Keratinocyte (primary cell): ENCODE data around the gene LMO7. TPM values are rescaled to one million over a fixed set of nuclear protein-coding genes. Genes with fewer than 3 reads are reported as not detected.

Experiments used
- DNase-seq: peaks from one replicate; pipeline ENCODE4 v3.0.0-alpha.2; 2011; ENCODE audit warnings: low read depth, missing footprints, low spot score
- FAIRE-seq: peaks from 2 replicates; lab custom pipeline; 2011; peaks lifted over from hg19 to GRCh38; lab: Jason Lieb, UNC
- H2AFZ ChIP-seq: 2 replicates; pipeline ENCODE4 v1.6.0; 2012; ENCODE audit warnings: low read length, control low read depth, inconsistent platforms; ENCODE audit not compliant: control insufficient read depth
- H3K27ac ChIP-seq: 2 replicates; pipeline ENCODE4 v1.5.1; 2011; ENCODE audit warnings: low read length; ENCODE audit not compliant: control insufficient read depth, insufficient read depth
- H3K27me3 ChIP-seq: 3 replicates; pipeline ENCODE4 v1.6.0; 2011; ENCODE audit warnings: low read length; ENCODE audit not compliant: control insufficient read depth, insufficient read depth; ENCODE audit errors: extremely low read depth
- H3K36me3 ChIP-seq, 2 experiments: 2 replicates in 1 of 2; 3 replicates in 1 of 2; pipeline ENCODE4 v1.5.1; 2011; ENCODE audit warnings: low read length in 2 of 2, mild to moderate bottlenecking in 1 of 2; ENCODE audit not compliant: control insufficient read depth in 2 of 2, insufficient read depth in 2 of 2; ENCODE audit errors: extremely low read depth in 1 of 2
- H3K4me1 ChIP-seq: 3 replicates; pipeline ENCODE4 v1.5.1; 2011; ENCODE audit warnings: low read length; ENCODE audit not compliant: control insufficient read depth, insufficient read depth; ENCODE audit errors: extremely low read depth
- H3K4me2 ChIP-seq: 3 replicates; pipeline ENCODE4 v1.6.0; 2011; ENCODE audit warnings: low read depth, low read length; ENCODE audit not compliant: control insufficient read depth, insufficient read depth; ENCODE audit errors: extremely low read depth
- H3K4me3 ChIP-seq, 3 experiments: fragments of 200-600 bp in 1 of 3; sonication (generic) in 1 of 3; 2 replicates in 2 of 3; 3 replicates in 1 of 3; pipeline ENCODE4 v1.5.1; 2011 to 2016; ENCODE audit warnings: low read length in 3 of 3, mild to moderate bottlenecking in 3 of 3, control low read depth in 2 of 3, inconsistent platforms in 1 of 3, low read depth in 1 of 3, mixed read lengths in 1 of 3, mixed run types in 1 of 3, moderate library complexity in 1 of 3; ENCODE audit not compliant: control insufficient read depth in 2 of 3, insufficient read depth in 2 of 3; ENCODE audit errors: extremely low read depth in 1 of 3
- H3K79me2 ChIP-seq: 2 replicates; pipeline ENCODE4 v1.6.0; 2012; ENCODE audit warnings: low read length; ENCODE audit not compliant: control insufficient read depth, insufficient read depth
- H3K9ac ChIP-seq: 3 replicates; pipeline ENCODE4 v1.6.0; 2011; ENCODE audit warnings: low read length; ENCODE audit not compliant: control insufficient read depth, insufficient read depth; ENCODE audit errors: extremely low read depth
- H3K9me1 ChIP-seq: 3 replicates; pipeline ENCODE4 v1.6.0; 2011; ENCODE audit warnings: low read length; ENCODE audit not compliant: control insufficient read depth, insufficient read depth; ENCODE audit errors: extremely low read depth
- H3K9me3 ChIP-seq: 2 replicates; pipeline ENCODE4 v1.5.1; 2012; ENCODE audit warnings: low read depth, low read length; ENCODE audit not compliant: control insufficient read depth
- H4K20me1 ChIP-seq: 3 replicates; pipeline ENCODE4 v1.6.0; 2011; ENCODE audit warnings: low read length; ENCODE audit not compliant: control insufficient read depth, insufficient read depth; ENCODE audit errors: extremely low read depth
- EZH2 ChIP-seq: IDR thresholded peaks from one replicate; pipeline ENCODE4 v1.6.1; 2012; ENCODE audit warnings: inconsistent platforms, mild to moderate bottlenecking, low read length, moderate library complexity
- dilution Hi-C: fragments of 300-500 bp; cut with MboI; formaldehyde crosslinking; loops from one replicate; pipeline ENCODE4 v1.7.0; 2020; ENCODE audit warnings: low sequenced_read_pairs; ENCODE audit not compliant: extremely low pct_ligation_motif_present
- polyA plus RNA-seq, 5 experiments: library from polyadenylated mRNA; depleted of rRNA in 3 of 5; stranded (reverse) in 3 of 5; stranded (forward) in 1 of 5; unstranded in 1 of 5; fragments of >200 nt; gene quantifications; 1 replicate in 1 of 5; 2 replicates in 3 of 5; 3 replicates in 1 of 5; pipeline versions ENCODE4 v1.2.1 to v1.2.3, GENCODE V29; 2011 to 2012; ENCODE audit warnings: missing spikeins in 2 of 5, low read depth in 1 of 5, low replicate concordance in 1 of 5
- TF ChIP-seq, protein P1 (sequence below), 3 experiments: IDR thresholded peaks in 1 of 3; conservative IDR thresholded peaks in 1 of 3; optimal IDR thresholded peaks in 1 of 3; 2 replicates in 2 of 3; 3 replicates in 1 of 3; pipeline versions ENCODE3 to v1.5.1; 2011; ENCODE audit warnings: low read length in 3 of 3, mild to moderate bottlenecking in 3 of 3, moderate library complexity in 2 of 3, control low read depth in 1 of 3, inconsistent platforms in 1 of 3; ENCODE audit not compliant: insufficient read depth in 2 of 3; ENCODE audit errors: extremely low read depth in 1 of 3

LMO7 gene
- polyA plus RNA-seq, 1 donor (not counting 4 experiments of a cell fraction or from before 2014, with no cell fraction given), result 8.9 TPM

DNA sequence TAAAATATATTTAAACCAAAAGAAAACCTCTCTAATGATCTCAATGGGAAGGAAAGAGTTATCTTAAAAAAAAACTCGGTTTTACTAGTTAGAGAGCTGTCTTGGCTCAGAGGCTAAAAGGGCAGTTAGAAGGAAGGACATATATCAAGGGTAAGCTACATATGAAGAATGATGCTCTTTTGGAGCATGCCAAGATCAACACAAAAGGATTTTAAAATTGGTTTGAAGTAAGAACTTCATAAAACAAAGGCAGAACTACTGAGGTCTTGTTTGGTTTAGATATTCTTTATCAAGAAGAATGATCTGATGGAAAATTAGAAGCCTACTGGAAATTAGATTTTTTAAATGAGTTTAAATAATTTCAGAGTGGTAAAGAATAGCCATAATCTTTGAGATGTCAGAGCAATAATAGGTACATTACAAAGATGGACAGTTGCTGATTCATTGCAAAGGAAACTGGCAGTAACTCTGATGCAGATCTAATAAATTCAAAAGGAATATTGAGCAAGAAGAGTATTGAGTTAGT is 39.4 kb upstream of the LMO7 start:
- Histone ChIP-seq H3K79me2 (no peaks in the 10 kb centered on the region), H3K36me3 (peaks cover 0 to 2% of the 10 kb centered on the region in 2 experiments), H3K9me3 (no peaks in the 10 kb centered on the region), H3K9ac (no peak overlapping the region), H3K27ac (no peak overlapping the region), H2AFZ (no peak overlapping the region), H3K4me1 (no peaks in the 10 kb centered on the region), H3K4me2 (no peak overlapping the region), H3K4me3 (no peak overlapping the region), H3K27me3 (no peaks in the 10 kb centered on the region), H3K9me1 (no peaks in the 10 kb centered on the region), H4K20me1 (no peaks in the 10 kb centered on the region)
- TF ChIP-seq, protein P1, sequence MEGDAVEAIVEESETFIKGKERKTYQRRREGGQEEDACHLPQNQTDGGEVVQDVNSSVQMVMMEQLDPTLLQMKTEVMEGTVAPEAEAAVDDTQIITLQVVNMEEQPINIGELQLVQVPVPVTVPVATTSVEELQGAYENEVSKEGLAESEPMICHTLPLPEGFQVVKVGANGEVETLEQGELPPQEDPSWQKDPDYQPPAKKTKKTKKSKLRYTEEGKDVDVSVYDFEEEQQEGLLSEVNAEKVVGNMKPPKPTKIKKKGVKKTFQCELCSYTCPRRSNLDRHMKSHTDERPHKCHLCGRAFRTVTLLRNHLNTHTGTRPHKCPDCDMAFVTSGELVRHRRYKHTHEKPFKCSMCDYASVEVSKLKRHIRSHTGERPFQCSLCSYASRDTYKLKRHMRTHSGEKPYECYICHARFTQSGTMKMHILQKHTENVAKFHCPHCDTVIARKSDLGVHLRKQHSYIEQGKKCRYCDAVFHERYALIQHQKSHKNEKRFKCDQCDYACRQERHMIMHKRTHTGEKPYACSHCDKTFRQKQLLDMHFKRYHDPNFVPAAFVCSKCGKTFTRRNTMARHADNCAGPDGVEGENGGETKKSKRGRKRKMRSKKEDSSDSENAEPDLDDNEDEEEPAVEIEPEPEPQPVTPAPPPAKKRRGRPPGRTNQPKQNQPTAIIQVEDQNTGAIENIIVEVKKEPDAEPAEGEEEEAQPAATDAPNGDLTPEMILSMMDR (optimal IDR thresholded peaks at IDR 0.05 in 1 of 3, IDR thresholded peaks at IDR 0.05 in 1 of 3, conservative IDR thresholded peaks at IDR 0.05 in 1 of 3; ENCODE audit: extremely low read depth in 1 of 3, insufficient read depth in 2 of 3, low read length in 3 of 3), result no peak
- no peak for TF ChIP-seq EZH2
- dilution Hi-C loops, result no loop called here
- FAIRE-seq, result no peak
- no peak for DNase-seq

DNA sequence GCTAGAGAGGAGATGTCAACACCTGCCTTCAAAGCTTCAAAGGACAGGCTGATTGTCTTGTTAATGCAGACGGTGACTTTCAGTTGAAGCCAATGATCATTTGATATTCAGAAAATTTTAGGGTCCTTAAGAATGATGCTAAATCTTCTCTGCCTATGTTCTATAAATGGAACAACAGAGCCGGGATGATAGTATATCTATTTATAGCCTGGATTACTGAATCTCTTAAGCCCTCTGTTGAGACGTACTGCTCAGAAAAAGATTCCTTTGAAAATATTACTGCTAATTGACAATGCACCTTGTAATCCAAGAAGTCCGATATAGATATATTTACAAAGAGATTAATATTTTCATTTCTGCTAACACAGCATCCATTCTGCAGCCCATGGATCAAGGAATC is 35.8 kb upstream of the LMO7 start:
- no peak overlapping the region for H3K4me2 ChIP-seq
- dilution Hi-C loops, result no loop called here
- DNase-seq (no peak), FAIRE-seq (no peak)
- no peaks in the 10 kb centered on the region for H3K9me1 ChIP-seq
- H3K27ac ChIP-seq, result no peak overlapping the region
- no peaks in the 10 kb centered on the region for H4K20me1 ChIP-seq
- H3K4me1 ChIP-seq, result no peaks in the 10 kb centered on the region
- H3K9me3 ChIP-seq, result no peaks in the 10 kb centered on the region
- no peak overlapping the region for H2AFZ ChIP-seq
- no peaks in the 10 kb centered on the region for H3K79me2 ChIP-seq
- peaks cover 2 to 3% of the 10 kb centered on the region in 2 experiments for H3K36me3 ChIP-seq
- no peak overlapping the region for H3K9ac ChIP-seq
- H3K4me3 ChIP-seq, result no peak overlapping the region
- no peak for TF ChIP-seq EZH2
- TF ChIP-seq, protein P1 (optimal IDR thresholded peaks at IDR 0.05 in 1 of 3, IDR thresholded peaks at IDR 0.05 in 1 of 3, conservative IDR thresholded peaks at IDR 0.05 in 1 of 3; ENCODE audit: extremely low read depth in 1 of 3, insufficient read depth in 2 of 3, low read length in 3 of 3), result no peak
- no peaks in the 10 kb centered on the region for H3K27me3 ChIP-seq
